ENCODE results near the gene RNFT2.

The RNFT2 gene

GRCh38 chr12:116765271-116765670, 27.2 kb downstream of the RNFT2 start:
- DNase-seq = no peak
- no peaks in the 10 kb centered on the region for H3K9me3 ChIP-seq
- no peak overlapping the region for H3K27ac ChIP-seq
- H3K4me3 ChIP-seq = no peak overlapping the region
- no peaks in the 10 kb centered on the region for H3K36me3 ChIP-seq
- H3K4me1 ChIP-seq = peaks cover 0 to 3% (median under 1%) of the 10 kb centered on the region in 4 donors
- intact Hi-C loops (cut with DNase I; ENCODE audit: low total_unique reads) = no loop called here
- no peak for TF ChIP-seq CTCF (IDR thresholded peaks at IDR 0.05)
- H3K27me3 ChIP-seq = no peaks in the 10 kb centered on the region

- Histone ChIP-seq H3K27me3 (no peaks in the 10 kb centered on the region), H3K9me3 (no peaks in the 10 kb centered on the region), H3K4me3 (no peak overlapping the region), H3K36me3 (no peaks in the 10 kb centered on the region), H3K4me1 (no peaks in the 10 kb centered on the region), H3K27ac (no peak overlapping the region)
- intact Hi-C loops (cut with DNase I; ENCODE audit: low total_unique reads) = no loop called here
- no peak for DNase-seq
- TF ChIP-seq CTCF (IDR thresholded peaks at IDR 0.05) = no peak
Observed at GRCh38 chr12:116766285-116766684, 28.2 kb downstream of the RNFT2 start.

- no peaks in the 10 kb centered on the region for H3K27me3 ChIP-seq
- intact Hi-C loops (cut with DNase I; ENCODE audit: low total_unique reads) = no loop called here
- no peaks in the 10 kb centered on the region for H3K9me3 ChIP-seq
- DNase-seq = no peak
- H3K4me1 ChIP-seq = no peaks in the 10 kb centered on the region
- no peak overlapping the region for H3K4me3 ChIP-seq
- no peak for TF ChIP-seq CTCF (IDR thresholded peaks at IDR 0.05)
- H3K36me3 ChIP-seq = no peaks in the 10 kb centered on the region
- no peak overlapping the region for H3K27ac ChIP-seq
Observed at GRCh38 chr12:116766746-116767145, 28.6 kb downstream of the RNFT2 start.

GRCh38 chr12:116771651-116772050, 33.5 kb downstream of the RNFT2 start:
- H3K4me3 ChIP-seq = no peak overlapping the region
- no peaks in the 10 kb centered on the region for H3K27me3 ChIP-seq
- TF ChIP-seq CTCF (IDR thresholded peaks at IDR 0.05) = no peak
- H3K36me3 ChIP-seq = no peaks in the 10 kb centered on the region
- no peaks in the 10 kb centered on the region for H3K9me3 ChIP-seq
- intact Hi-C loops (cut with DNase I; ENCODE audit: low total_unique reads) = no loop called here
- H3K4me1 ChIP-seq = no peaks in the 10 kb centered on the region
- no peak for DNase-seq
- no peak overlapping the region for H3K27ac ChIP-seq

GRCh38 chr12:116773276-116773731, 35.2 kb downstream of the RNFT2 start:
- H3K36me3 ChIP-seq = no peaks in the 10 kb centered on the region
- H3K4me3 ChIP-seq = no peak overlapping the region
- no peak for TF ChIP-seq CTCF (IDR thresholded peaks at IDR 0.05)
- no peaks in the 10 kb centered on the region for H3K27me3 ChIP-seq
- intact Hi-C loops (cut with DNase I; ENCODE audit: low total_unique reads) = no loop called here
- H3K27ac ChIP-seq = no peak overlapping the region
- DNase-seq = no peak
- no peaks in the 10 kb centered on the region for H3K4me1 ChIP-seq
- H3K9me3 ChIP-seq = no peaks in the 10 kb centered on the region

GRCh38 chr12:116774020-116774419, 35.9 kb downstream of the RNFT2 start:
- no peaks in the 10 kb centered on the region for H3K4me1 ChIP-seq
- no peak for TF ChIP-seq CTCF (IDR thresholded peaks at IDR 0.05)
- H3K27ac ChIP-seq = no peak overlapping the region
- H3K27me3 ChIP-seq = no peaks in the 10 kb centered on the region
- no peaks in the 10 kb centered on the region for H3K9me3 ChIP-seq
- DNase-seq = no peak
- H3K4me3 ChIP-seq = no peak overlapping the region
- intact Hi-C loops (cut with DNase I; ENCODE audit: low total_unique reads) = no loop called here
- peaks cover 0 to under 1% (median 0%) of the 10 kb centered on the region in 3 donors for H3K36me3 ChIP-seq
